Inferior parietal cortex (tissue), 1 donor: ENCODE results near the gene TTLL10.

ENCODE experiments used
- DNase-seq: peaks from one replicate; pipeline ENCODE4 v3.0.0-alpha.2; 2016; ENCODE audit errors: extremely low spot score

TTLL10 gene

DNA sequence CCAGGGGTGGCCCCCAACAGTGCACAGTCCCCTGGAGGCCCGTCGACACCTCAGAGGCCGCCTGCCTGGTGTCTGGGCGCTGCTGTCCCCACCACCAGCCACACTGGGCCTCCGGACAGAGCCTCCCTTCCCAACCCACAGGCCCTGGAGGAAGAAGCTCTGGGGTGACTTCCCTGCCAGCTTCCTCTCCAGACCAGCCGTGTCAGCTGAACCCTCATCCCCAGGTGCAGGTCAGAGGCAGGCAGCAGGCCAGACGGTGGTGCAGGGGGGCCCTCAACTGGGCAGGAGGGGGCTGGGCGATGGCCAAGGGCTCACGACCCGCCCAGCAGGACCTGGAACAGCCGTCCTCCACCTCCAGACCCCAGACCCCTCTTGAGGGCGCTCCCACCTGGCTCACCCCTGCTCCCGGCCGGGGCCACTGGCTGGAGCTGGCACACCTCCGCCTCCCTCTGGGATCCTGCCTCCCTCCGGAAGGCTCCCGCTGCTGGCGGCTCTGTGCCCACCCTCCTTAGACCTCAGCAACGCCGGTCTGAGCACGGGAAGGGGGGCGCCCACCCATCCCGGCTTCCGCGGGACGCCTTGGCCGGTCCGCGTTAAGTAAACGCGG is 32.2 kb downstream of the TTLL10 start:
- DNase-seq = no peak

DNA sequence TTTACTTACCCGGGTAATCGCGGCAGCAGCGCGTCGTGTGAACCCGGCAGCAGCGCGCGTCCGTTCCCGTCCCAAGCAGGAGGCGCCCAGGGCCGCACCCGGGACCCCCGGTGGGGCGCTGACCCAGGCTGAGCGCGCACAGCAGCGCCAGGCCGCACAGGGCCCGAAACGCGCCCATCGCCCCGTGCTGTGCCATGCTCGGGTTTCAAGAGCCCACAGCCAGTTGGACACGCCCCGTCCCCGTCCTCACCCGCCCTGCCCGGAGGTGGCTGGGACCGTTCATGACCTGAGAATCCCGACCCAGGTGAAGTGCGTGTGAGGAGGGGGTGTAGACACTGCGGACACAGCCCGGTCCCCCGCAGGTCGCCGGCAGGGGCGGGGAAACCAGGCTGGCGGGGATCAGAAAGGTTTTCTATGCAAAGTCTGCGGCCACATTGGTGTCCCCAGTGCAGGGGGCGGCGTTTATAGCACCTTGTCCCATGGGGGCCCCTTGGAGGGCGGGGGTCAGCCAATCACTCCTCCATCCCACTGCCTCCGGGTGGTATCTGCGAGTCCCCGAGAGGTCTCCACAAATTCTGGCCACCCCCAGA is 32.8 kb downstream of the TTLL10 start, which contains the start of gene TNFRSF18:
TNFRSF18 (minus strand) TSS at position 217 of the 590 bp plus-strand sequence; CDS start at position 196, 21 bp downstream.
- DNase-seq = no peak

DNA sequence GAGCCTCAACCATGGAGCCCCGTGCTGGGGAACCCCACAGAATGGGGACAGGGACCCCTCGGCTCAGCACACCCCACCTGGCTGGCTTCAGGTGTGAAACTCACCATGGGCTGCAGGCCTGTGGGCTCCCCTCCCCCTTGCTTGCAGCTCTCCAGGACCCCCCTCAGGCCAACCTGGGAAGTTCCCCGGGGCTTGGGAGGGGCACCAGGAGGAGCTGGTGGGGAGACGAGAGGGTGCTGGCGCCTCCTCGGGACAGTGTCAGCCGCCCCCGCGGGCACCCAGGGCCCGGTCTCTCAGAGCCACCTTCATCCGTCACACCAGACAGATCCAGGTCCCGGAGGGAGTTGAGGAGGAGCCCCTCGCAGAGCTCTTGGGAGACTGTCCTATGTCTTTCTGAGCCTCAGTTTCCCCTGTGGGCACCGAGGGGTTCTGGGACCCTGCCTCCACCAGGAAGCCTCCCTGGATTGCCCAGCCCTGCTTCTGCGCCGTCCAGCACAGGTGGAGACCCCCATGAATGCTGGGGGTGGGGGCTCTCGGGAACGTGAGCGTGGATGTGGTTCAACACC is 33.4 kb downstream of the TTLL10 start:
- no peak for DNase-seq

DNA sequence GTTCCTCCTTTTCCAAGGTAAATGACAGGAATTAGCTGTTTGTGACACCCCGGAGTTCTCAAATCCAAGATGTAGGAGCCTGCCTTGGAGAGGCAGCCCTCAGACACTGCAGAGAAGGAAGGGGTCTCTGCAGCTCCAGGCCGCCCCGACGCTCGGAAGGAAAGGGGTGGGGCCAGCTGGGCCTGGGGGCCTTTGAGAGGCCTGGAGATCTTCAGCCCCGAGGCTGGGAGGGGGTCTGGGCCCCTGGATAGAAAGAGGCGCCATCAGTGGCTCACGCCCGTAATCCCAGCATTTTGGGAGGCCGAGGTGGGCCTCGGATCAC is 33.9 kb downstream of the TTLL10 start:
- DNase-seq = no peak

DNA sequence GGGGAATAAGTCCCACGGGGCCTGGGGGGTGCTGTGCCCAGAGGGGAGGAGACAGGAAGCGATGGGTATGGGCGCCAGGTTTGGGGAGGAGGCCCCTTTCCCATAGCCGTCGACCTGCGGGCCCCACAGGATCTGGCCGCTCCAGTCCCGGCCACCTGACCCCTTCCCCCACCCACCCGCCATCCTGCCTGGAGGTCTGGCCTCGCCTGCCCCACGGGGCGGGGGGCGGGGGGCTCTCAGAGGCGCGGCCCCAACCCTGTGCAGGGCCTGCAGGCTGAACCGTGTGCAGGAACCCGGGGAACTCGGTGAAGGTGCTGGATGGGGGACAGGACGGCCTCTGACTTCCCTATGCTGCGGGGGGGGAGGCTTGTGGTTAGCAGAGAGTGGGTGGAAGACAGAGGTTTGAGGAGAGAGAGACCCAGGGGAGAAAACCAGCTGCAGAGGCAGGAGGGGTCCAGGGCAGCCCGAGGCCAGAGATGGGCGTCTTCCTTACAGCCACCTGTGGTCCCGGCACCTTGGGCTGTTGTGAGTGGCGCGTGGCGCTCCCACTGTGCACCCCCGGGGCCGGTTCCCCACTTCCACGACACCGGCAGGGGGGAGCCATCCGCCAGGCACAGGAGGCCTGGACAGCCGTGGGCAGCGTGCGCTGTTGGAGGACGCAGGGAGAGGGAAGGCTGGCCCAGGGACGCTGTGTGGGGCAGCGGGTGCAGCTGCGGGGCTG is 35.2 kb downstream of the TTLL10 start:
- no peak for DNase-seq

DNA sequence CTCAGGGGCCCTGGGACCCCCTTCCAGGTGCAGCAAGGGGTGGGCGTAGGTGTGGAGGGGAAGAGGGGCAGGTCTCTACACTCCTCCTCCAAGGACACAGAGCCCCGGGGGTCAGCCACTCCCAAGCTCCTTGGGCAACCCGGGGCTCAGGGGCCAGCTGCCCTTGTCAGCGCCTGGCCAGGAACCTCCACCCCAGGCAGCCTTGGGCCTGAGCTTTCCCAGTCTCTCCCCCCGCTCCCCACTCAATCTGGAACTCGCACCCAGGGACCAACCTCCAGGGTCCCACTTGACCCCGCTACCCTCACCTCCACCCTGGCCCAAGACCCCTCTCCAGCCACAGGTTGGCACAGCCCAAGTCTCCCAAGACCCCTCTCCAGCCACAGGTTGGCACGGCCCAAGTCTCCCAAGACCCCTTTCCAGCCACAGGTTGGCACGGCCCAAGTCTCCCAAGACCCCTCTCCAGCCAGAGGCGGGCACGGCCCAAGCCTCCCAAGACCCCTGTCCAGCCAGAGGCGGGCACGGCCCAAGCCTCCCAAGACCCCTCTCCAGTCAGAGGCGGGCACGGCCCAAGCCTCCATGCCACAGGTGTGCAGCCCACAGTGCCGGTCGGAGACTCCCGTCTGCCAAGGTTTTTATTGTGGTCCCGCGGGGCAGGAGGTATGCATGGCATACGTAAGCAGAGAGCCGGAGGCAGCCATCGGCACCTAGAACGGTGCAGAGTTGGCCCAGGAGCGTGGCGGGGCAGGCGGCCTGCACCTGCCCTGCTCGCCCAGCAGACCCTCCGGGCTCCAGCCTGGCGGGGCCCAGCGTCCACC is 37.3 kb downstream of the TTLL10 start:
- no peak for DNase-seq

DNA sequence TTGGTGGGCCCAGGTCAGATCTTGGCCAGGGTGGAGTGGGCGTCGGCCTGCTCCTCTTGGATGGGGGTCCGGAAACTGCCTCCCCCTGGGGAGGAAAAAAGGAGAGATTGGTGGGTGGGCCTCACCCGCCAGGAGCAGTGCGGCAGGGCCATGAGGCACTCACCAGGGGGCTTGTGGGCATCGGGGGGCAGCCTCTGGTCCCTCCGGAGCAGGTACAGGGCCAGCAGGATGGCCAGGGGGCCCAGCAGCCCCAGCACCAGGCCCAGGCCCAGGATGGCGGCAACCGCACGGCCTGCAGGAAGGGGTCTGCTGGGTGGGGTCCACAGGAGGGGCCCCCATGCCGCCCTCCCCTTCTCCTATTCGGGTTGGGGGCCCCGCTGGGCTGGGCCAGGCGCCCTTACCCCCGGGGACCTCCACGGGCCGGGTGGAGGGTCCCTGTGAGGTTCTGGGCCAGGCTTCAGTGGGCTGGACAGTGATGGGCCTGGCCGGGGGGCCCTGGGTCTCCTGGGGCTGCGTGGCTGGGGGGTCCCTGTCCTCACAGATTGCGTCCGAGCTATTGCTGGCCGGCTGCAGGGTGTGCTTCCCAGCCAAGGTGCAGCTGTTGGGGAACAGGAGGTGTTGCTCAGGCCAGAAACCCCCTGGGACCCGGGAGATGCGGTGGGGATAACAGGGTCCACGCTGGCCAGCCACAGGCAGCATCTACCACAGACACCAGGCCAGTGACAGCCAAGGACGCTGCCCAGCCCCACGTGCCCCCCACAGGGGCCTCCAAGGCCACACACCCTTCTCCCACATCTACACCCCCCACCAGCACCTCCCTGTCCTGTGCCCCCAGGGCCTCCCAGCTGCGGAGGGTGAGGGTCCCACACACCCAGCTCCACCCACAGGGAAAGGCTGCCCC is 38.1 kb downstream of the TTLL10 start:
- no peak for DNase-seq

DNA sequence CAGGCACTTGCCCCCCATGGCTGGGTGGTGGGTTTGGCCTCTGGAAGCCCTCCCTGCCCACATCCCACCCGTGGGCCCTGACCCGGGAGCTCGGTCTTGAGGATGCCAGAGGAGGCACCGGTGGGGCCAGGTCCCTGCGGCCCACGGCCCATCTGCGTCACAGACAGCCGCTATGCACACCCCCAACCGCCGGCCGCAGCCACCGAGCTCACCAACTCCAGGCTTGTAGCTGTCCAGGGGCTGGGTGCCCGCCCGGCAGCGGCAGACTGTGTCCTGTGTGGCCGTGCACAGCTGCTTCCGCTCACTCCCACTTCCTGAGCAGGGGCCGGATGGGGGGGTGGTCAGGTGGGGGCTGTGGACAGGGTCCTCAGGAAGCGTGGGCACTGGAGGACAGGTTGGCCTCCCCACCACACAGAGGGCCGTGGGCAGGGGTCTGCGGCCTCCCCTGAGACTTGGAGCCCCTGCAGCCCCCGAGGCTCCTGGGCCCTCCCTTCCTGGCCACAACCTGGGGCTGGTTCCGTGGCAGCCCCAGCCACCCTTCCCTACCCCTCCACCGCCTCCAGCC is 39.2 kb downstream of the TTLL10 start:
- no peak for DNase-seq

DNA sequence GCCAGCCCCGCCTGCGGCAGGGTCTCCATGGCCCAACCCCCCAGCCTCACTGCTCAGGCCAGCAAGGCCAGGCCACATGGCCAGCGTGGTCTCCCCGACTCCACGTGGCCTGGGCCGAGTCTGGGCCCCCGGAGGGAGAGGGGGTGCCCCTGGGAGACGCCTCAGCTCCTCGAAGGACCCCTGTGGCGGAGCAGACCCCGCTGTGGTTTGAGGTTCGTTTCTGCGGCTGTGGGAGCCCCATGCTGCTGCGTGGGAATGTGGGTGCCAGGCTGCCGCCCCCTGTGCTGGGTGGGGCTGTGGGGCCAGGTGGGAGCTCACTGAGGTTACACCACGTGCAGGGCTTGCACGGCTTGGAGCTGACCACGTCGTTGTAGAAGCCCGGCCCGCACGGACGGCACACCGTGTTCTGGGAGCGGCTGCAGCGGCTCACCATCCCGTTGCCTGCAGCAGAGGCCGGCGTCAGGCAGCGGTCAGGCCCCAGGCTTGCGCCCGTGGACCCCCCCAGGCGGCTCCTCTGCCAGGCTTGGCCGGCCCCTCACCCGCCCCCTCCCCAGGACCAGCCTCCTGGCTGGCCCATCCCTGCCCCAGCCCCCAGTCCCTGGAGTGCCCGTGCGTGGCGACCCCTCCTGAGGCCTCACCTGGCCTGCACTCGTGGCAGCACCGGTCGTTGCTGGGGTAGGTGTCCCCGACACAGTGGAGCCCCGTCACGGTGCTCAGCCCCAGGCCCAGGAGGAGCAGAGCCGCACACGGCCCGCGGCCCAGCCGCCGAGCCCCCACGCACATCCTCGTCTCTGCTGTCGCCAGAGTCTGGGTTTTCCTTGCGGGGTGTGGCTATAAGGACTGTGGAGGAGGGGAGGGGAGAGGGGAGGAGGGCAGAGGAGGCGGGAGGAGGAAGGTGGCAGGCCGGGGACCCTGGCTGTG is 39.9 kb downstream of the TTLL10 start, which contains the start of gene TNFRSF4:
TNFRSF4 (minus strand) TSS at position 809 of the 921 bp plus-strand sequence; CDS start at position 783, 26 bp downstream.
- no peak for DNase-seq

DNA sequence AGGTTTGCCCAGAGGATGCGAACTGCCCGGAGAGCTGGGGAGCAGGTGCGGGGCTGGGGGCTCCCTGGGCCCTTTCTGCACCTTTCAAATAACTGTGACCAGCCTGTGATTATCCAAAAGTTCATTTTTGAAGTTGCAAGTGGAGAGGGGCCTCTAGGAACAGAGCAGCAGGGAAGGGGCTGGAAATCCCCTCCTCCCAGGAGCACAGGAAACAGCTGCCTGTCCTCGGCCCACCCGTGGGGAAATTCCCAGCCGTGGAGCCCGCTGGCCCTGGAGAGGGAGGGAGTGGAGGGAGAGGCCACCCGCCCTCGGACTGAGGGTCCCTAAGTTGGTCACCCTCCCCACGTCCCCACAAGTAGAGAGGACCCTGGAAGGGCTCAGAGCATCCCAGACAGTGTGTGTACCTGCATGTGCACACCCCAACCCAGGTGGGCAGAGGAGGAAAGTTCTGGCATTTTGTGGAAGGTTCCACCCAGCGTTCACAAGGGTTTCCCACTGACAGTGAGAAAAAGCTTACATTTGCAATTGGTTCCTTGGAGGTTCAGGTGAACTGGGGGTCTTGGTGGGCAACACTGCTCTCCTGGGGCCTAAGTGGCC is 41.5 kb downstream of the TTLL10 start:
- no peak for DNase-seq

DNA sequence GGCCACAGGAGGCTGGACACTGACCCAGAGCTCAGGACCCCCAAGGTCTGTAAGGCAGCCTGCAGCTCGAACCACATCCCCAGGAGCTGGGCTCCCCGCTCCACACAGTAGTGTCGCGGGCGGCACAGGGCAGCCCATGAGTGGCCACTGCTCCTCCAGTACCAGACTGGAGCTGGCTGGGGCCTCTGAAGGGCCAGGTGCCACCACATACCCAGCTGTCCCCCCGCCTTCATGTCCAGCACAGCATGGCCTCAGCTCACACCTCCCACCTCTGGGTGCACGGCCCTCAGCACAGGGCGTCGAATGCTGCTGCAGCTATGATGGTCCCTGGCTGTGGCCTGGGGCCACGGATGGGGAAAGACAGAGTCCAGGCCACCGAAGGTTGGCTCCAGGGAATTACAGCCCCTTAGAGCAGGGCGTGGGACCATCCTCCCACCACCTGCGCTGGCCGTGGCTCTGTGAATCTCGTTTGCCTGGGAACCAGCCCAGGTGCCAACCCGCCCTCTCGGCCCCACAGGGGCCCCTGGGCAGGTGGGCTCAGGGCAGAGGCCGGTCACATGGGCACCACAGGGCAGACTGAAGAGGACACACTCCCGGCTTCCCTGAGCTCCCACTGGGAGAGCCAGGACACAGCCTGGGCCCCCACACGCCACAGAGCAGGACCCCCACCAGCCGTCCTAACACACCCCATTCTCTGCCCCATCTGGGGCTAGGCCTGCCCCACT is 42.4 kb downstream of the TTLL10 start:
- DNase-seq = no peak

DNA sequence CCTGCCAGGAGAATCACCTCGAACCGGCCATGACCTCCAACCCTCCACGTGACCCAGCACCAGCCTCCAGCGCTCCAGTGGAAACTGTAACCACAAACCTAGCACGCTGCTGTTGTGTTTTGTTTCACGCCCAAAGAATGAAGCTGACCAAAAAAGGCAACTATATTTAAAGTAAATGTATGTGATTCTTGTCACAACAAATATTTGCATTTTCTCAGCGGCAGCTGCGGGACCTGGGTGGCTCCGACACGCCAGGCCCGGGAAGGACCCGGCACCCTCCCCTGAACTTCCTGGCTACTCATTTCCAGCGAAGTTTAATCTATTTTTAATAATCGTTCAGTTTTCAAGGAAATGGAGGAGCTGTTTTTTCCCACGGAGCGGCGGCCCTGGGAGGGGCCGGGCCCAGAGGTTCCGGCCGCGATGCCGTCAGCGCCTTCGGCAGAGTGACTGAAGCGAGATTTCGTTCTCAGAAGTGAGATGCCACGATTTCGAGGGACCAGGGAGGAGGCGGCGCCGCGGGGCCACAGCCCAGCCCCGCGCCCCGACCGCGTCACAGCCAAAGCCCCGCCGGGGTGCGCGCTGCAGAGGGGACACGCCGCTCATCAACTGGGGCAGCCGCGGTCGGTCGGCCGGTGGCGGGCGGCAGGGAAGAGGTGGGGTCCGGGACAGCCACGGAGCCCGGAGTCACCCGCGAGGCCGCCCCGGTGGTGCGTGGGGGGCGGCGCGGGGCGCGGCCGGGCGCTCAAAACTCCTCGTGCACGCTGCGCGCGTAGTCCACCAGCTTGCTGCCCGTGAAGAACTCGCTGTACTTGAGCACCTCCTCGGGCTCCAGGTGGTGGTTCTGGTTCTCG is 43.3 kb downstream of the TTLL10 start:
- no peak for DNase-seq

DNA sequence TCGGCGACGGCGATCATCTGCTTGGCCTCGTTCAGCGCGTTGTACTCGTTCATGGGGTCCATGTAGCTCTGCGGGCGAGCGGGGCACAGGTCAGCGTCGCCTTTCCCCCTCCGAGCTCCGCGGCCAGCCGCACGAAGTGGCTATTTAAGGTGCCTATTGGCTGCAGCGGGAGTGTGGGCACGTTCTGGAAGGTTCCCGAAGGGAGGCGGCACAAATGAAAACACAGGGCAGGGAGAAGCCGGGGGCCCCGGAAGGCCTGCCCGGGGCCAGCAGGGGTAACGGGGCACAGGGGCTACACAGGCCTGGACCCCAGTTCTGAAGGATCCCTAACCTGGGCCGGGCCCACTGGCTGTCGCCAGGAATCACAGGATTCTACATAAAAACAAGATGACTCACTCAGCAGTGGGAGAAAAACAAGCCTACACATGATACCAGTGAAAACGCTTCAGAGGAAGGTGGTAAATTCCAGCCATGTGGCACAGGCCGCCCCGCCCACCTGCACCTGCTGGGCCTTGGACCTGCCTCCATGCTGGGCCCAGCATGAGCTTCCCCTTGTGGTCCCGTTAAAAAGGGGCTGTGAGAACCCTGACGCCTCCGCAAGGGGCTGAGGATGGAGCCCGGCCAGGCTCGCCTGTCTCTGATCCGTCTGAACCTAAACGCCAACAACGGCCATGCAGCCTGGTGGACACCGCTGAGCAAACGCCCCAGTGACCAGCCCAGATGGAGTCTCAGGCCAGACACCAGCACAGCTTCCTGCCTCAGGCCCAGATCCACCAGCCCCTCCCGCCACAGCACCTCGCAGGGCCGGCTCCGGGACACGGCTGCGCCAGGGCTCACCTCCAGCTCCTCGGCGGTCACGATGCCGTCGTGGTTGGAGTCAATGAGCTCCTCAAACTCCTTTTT is 44.2 kb downstream of the TTLL10 start:
- peak; percentile 13 for DNase-seq

DNA sequence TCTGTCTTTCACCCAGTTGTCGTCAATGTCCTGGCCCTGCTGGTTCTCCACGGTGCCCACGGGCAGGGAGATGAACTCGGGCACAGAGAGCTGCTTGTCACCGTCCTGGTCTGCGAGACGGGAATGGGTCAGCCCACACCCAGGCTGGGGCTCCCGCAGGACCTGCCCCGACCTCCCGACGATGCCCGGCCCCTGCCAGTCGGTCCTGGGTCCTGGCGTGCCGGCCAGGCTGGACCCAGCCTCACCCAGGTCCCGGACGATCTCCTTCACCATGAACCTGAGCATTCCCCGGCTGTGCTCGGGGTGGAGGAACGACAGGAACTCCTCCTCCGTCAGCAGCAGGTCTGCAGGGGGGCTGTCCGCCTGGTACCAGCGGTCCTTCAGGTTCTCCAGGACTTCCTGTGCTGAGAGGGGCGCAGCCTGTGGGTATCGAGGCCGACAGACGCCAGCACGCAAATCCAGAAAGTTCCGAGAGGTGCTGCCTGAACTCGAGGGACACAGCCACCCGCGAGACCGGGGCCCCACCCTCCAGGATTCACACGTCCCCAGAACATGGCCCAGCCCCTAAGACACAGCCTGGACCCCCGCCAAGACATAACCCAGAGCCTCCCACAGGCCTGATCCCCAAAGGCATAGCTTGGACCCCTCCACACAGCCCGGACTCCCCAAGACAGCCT is 45.0 kb downstream of the TTLL10 start:
- no peak for DNase-seq

DNA sequence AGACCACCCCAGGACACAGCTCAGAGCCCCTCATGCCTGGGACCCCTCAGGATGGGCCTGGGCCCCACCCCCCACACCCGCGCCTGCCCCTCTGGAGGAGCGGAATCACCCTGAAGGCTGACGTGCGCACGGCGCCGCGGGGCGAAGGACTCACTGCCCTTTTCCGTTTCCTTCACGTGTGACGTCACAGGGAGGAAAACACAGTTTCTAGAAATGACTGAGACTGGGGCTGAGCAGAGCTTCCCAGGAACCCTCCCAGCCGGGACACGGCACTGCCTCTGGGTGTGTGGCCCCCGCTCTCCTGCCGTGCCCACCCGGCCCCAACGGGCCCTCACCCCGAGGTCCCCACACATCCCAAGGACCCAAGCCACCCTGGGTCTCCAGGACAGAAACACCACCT is 45.7 kb downstream of the TTLL10 start:
- no peak for DNase-seq

DNA sequence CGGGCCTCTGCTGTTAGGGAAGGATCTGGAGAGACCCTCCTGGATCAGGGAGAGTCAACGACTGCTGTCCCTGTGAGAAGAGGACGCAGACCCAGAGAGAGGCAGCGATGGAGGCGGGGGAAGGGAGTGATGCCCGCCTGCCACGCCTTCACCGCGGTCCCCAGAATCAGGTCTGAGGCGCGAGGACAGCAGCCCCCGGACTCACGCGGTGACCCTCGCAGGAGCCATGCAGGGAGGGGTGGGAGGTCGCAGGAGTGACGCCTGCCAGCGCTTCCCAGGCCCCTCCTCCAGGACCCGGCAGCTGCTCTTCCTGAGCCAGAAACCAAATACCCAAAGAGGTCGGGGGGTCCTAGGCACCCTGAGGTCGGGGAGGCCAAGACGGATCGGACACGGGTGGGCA is 46.5 kb downstream of the TTLL10 start:
- no peak for DNase-seq
